ENCODE data around the gene ADGRL3. TPM values are rescaled to one million over a fixed set of nuclear protein-coding genes. Genes with fewer than 3 reads are reported as not detected.

Gene ADGRL3
- total and polyA plus RNA-seq, 2 donors, result 3.1 to 70.1 TPM

GRCh38 chr4:62006108-62006507, 806.0 kb downstream of the ADGRL3 start:
- Histone ChIP-seq H3K27ac (ENCODE audit: low read depth) (no peak overlapping the region), H3K4me3 (ENCODE audit: low read depth, low read length) (no peak overlapping the region), H3K36me3 (ENCODE audit: insufficient read depth) (no peaks in the 10 kb centered on the region), H3K4me1 (ENCODE audit: insufficient read depth) (no peaks in the 10 kb centered on the region)
- 91% methylated on average over 5 of the region's 5 CpGs for WGBS
- no peak for DNase-seq (ENCODE audit: extremely low spot score)

GRCh38 chr4:62015043-62015739, 815.1 kb downstream of the ADGRL3 start:
- 84% methylated on average over 3 of the region's 3 CpGs for WGBS
- H3K27ac ChIP-seq (ENCODE audit: low read depth), result no peak overlapping the region
- H3K4me3 ChIP-seq (ENCODE audit: low read depth, low read length), result no peak overlapping the region
- H3K4me1 ChIP-seq (ENCODE audit: insufficient read depth), result no peaks in the 10 kb centered on the region
- no peaks in the 10 kb centered on the region for H3K36me3 ChIP-seq (ENCODE audit: insufficient read depth)
- DNase-seq (ENCODE audit: extremely low spot score), result no peak

- no peak overlapping the region for H3K4me3 ChIP-seq (ENCODE audit: low read depth, low read length)
- H3K27ac ChIP-seq (ENCODE audit: low read depth), result no peak overlapping the region
- DNase-seq (ENCODE audit: extremely low spot score), result no peak
- no peaks in the 10 kb centered on the region for H3K4me1 ChIP-seq (ENCODE audit: insufficient read depth)
- WGBS, result 90% methylated on average over 4 of the region's 4 CpGs
- no peaks in the 10 kb centered on the region for H3K36me3 ChIP-seq (ENCODE audit: insufficient read depth)
Observed at GRCh38 chr4:62018537-62018936, 818.4 kb downstream of the ADGRL3 start.

GRCh38 chr4:62023633-62024032, 823.5 kb downstream of the ADGRL3 start:
- WGBS, result 86% methylated on average over 3 of the region's 3 CpGs
- Histone ChIP-seq H3K27ac (ENCODE audit: low read depth) (no peak overlapping the region), H3K4me1 (ENCODE audit: insufficient read depth) (no peaks in the 10 kb centered on the region), H3K36me3 (ENCODE audit: insufficient read depth) (no peaks in the 10 kb centered on the region), H3K4me3 (ENCODE audit: low read depth, low read length) (no peak overlapping the region)
- DNase-seq (ENCODE audit: extremely low spot score), result no peak

- Histone ChIP-seq H3K4me3 (ENCODE audit: low read depth, low read length) (no peak overlapping the region), H3K27ac (ENCODE audit: low read depth) (no peak overlapping the region), H3K4me1 (ENCODE audit: insufficient read depth) (no peaks in the 10 kb centered on the region), H3K36me3 (ENCODE audit: insufficient read depth) (no peaks in the 10 kb centered on the region)
- 55% methylated on average over 2 of the region's 2 CpGs for WGBS
- no peak for DNase-seq (ENCODE audit: extremely low spot score)
Observed at GRCh38 chr4:62028745-62029144, 828.6 kb downstream of the ADGRL3 start.

- no peaks in the 10 kb centered on the region for H3K4me1 ChIP-seq (ENCODE audit: insufficient read depth)
- no peak overlapping the region for H3K27ac ChIP-seq (ENCODE audit: low read depth)
- WGBS, result 69% methylated on average over 2 of the region's 2 CpGs
- no peaks in the 10 kb centered on the region for H3K36me3 ChIP-seq (ENCODE audit: insufficient read depth)
- no peak for DNase-seq (ENCODE audit: extremely low spot score)
- no peak overlapping the region for H3K4me3 ChIP-seq (ENCODE audit: low read depth, low read length)
Observed at GRCh38 chr4:62030958-62031357, 830.8 kb downstream of the ADGRL3 start.

- no peaks in the 10 kb centered on the region for H3K36me3 ChIP-seq (ENCODE audit: insufficient read depth)
- no peak for DNase-seq (ENCODE audit: extremely low spot score)
- 93% methylated on average over 5 of the region's 5 CpGs for WGBS
Observed at GRCh38 chr4:62037571-62037970, 837.4 kb downstream of the ADGRL3 start.

GRCh38 chr4:62051332-62051731, 851.2 kb downstream of the ADGRL3 start:
- H3K36me3 ChIP-seq (ENCODE audit: insufficient read depth), result no peaks in the 10 kb centered on the region
- no peak for DNase-seq (ENCODE audit: extremely low spot score)
- no peak overlapping the region for H3K27ac ChIP-seq (ENCODE audit: low read depth)
- no peak overlapping the region for H3K4me3 ChIP-seq (ENCODE audit: low read depth, low read length)
- H3K4me1 ChIP-seq (ENCODE audit: insufficient read depth), result no peaks in the 10 kb centered on the region
- 73% methylated on average over 3 of the region's 3 CpGs for WGBS

More at GRCh38 chr4:62037571-62037970, 837.4 kb downstream of the ADGRL3 start:
- H3K4me3 ChIP-seq (ENCODE audit: low read depth, low read length), result no peak overlapping the region
- H3K4me1 ChIP-seq (ENCODE audit: insufficient read depth), result no peaks in the 10 kb centered on the region
- H3K27ac ChIP-seq (ENCODE audit: low read depth), result no peak overlapping the region

- no peak overlapping the region for H3K27ac ChIP-seq (ENCODE audit: low read depth)
- H3K4me3 ChIP-seq (ENCODE audit: low read depth, low read length), result no peak overlapping the region
- no peaks in the 10 kb centered on the region for H3K4me1 ChIP-seq (ENCODE audit: insufficient read depth)
Observed at GRCh38 chr4:62053974-62054373, 853.8 kb downstream of the ADGRL3 start.

GRCh38 chr4:62057031-62057430, 856.9 kb downstream of the ADGRL3 start:
- WGBS, result 88% methylated on average over 1 of the region's 1 CpG

More at GRCh38 chr4:62053974-62054373, 853.8 kb downstream of the ADGRL3 start:
- DNase-seq (ENCODE audit: extremely low spot score), result no peak
- H3K36me3 ChIP-seq (ENCODE audit: insufficient read depth), result no peaks in the 10 kb centered on the region

GRCh38 chr4:62058571-62058970, 858.4 kb downstream of the ADGRL3 start:
- H3K36me3 ChIP-seq (ENCODE audit: insufficient read depth), result no peaks in the 10 kb centered on the region
- H3K4me3 ChIP-seq (ENCODE audit: low read depth, low read length), result no peak overlapping the region
- no peak overlapping the region for H3K27ac ChIP-seq (ENCODE audit: low read depth)
- no peaks in the 10 kb centered on the region for H3K4me1 ChIP-seq (ENCODE audit: insufficient read depth)
- no peak for DNase-seq (ENCODE audit: extremely low spot score)
- WGBS, result 28% methylated on average over 4 of the region's 4 CpGs

More at GRCh38 chr4:62057031-62057430, 856.9 kb downstream of the ADGRL3 start:
- Histone ChIP-seq H3K4me3 (ENCODE audit: low read depth, low read length) (no peak overlapping the region), H3K4me1 (ENCODE audit: insufficient read depth) (no peaks in the 10 kb centered on the region), H3K36me3 (ENCODE audit: insufficient read depth) (no peaks in the 10 kb centered on the region), H3K27ac (ENCODE audit: low read depth) (no peak overlapping the region)
- DNase-seq (ENCODE audit: extremely low spot score), result no peak

- no peak overlapping the region for H3K4me3 ChIP-seq (ENCODE audit: low read depth, low read length)
- 93% methylated on average over 14 of the region's 14 CpGs for WGBS
- DNase-seq (ENCODE audit: extremely low spot score), result no peak
Observed at GRCh38 chr4:62070291-62070852, 870.2 kb downstream of the ADGRL3 start.

GRCh38 chr4:62075089-62075488, 875.0 kb downstream of the ADGRL3 start:
- H3K27ac ChIP-seq (ENCODE audit: low read depth), result no peak overlapping the region
- H3K4me1 ChIP-seq (ENCODE audit: insufficient read depth), result no peaks in the 10 kb centered on the region
- no peak for DNase-seq (ENCODE audit: extremely low spot score)
- H3K36me3 ChIP-seq (ENCODE audit: insufficient read depth), result no peaks in the 10 kb centered on the region
- H3K4me3 ChIP-seq (ENCODE audit: low read depth, low read length), result no peak overlapping the region
- 83% methylated on average over 2 of the region's 2 CpGs for WGBS

More at GRCh38 chr4:62070291-62070852, 870.2 kb downstream of the ADGRL3 start:
- no peaks in the 10 kb centered on the region for H3K4me1 ChIP-seq (ENCODE audit: insufficient read depth)
- H3K36me3 ChIP-seq (ENCODE audit: insufficient read depth), result no peaks in the 10 kb centered on the region
- no peak overlapping the region for H3K27ac ChIP-seq (ENCODE audit: low read depth)

GRCh38 chr4:62075521-62075920, 875.4 kb downstream of the ADGRL3 start:
- 79% methylated on average over 3 of the region's 3 CpGs for WGBS
- no peaks in the 10 kb centered on the region for H3K4me1 ChIP-seq (ENCODE audit: insufficient read depth)
- DNase-seq (ENCODE audit: extremely low spot score), result no peak
- H3K27ac ChIP-seq (ENCODE audit: low read depth), result no peak overlapping the region
- no peak overlapping the region for H3K4me3 ChIP-seq (ENCODE audit: low read depth, low read length)
- H3K36me3 ChIP-seq (ENCODE audit: insufficient read depth), result no peaks in the 10 kb centered on the region

All from urinary bladder (tissue), 4 donors.